HG03064 (cell line): ENCODE results near the gene CEP152.
"Not testable (repeated sequence)": the region's sequence is repeated elsewhere in the genome, so short reads cannot be mapped to it uniquely, and the experiment has no call there.

Experiments
- ATAC-seq: cut with Tn5 transposase; IDR thresholded peaks from one replicate; pipeline ENCODE4 v1.9.1; 2021; ENCODE audit warnings: low read depth; ENCODE audit not compliant: unreplicated experiment

Gene CEP152

GRCh38 chr15:48806151-48806550 lies 4.7 kb downstream of the CEP152 start:
- no peak for ATAC-seq

- no peak for ATAC-seq
Observed at GRCh38 chr15:48805591-48805990, 5.3 kb downstream of the CEP152 start.

- ATAC-seq: no peak
Observed at GRCh38 chr15:48803877-48804276, 7.0 kb downstream of the CEP152 start.

GRCh38 chr15:48802867-48803266 lies 8.0 kb downstream of the CEP152 start:
- no peak for ATAC-seq

GRCh38 chr15:48802257-48802656 lies 8.6 kb downstream of the CEP152 start:
- ATAC-seq: no peak

- no peak for ATAC-seq
Observed at GRCh38 chr15:48800811-48801455, 9.9 kb downstream of the CEP152 start.

- no peak for ATAC-seq
Observed at GRCh38 chr15:48800245-48800644, 10.6 kb downstream of the CEP152 start.

- ATAC-seq: no peak
Observed at GRCh38 chr15:48798319-48798718, 12.6 kb downstream of the CEP152 start.

- ATAC-seq: peak; percentile 48
Observed at GRCh38 chr15:48796930-48797329, 13.9 kb downstream of the CEP152 start.

- no peak for ATAC-seq
Observed at GRCh38 chr15:48796521-48796920, 14.3 kb downstream of the CEP152 start.

- ATAC-seq: no peak
Observed at GRCh38 chr15:48795901-48796300, 15.0 kb downstream of the CEP152 start.

GRCh38 chr15:48794697-48795134 lies 16.2 kb downstream of the CEP152 start:
- peak; percentile 70 for ATAC-seq

GRCh38 chr15:48792408-48792807 lies 18.5 kb downstream of the CEP152 start:
- ATAC-seq: no peak

- not testable (repeated sequence) for ATAC-seq
Observed at GRCh38 chr15:48790466-48791115, 20.3 kb downstream of the CEP152 start.

- ATAC-seq: no peak
Observed at GRCh38 chr15:48785712-48786111, 25.2 kb downstream of the CEP152 start.

- ATAC-seq: no peak
Observed at GRCh38 chr15:48785195-48785594, 25.7 kb downstream of the CEP152 start.

- no peak for ATAC-seq
Observed at GRCh38 chr15:48784756-48785155, 26.1 kb downstream of the CEP152 start.

GRCh38 chr15:48782911-48783310 lies 28.0 kb downstream of the CEP152 start:
- no peak for ATAC-seq

GRCh38 chr15:48781481-48782081 lies 29.3 kb downstream of the CEP152 start:
- ATAC-seq: no peak

- ATAC-seq: no peak
Observed at GRCh38 chr15:48781017-48781416, 29.9 kb downstream of the CEP152 start.

- ATAC-seq: no peak
Observed at GRCh38 chr15:48778331-48778730, 32.5 kb downstream of the CEP152 start.
